SKM-1 treated with dmso at 0.1 percent for 144 hours (cell line): ENCODE data around the gene DNAJC8.

Experiments
- DNase-seq: peaks from one replicate; lab custom pipeline; 2025; ENCODE audit not compliant: unreplicated experiment; lab: John Stamatoyannopoulos, UW

The DNAJC8 gene

DNA sequence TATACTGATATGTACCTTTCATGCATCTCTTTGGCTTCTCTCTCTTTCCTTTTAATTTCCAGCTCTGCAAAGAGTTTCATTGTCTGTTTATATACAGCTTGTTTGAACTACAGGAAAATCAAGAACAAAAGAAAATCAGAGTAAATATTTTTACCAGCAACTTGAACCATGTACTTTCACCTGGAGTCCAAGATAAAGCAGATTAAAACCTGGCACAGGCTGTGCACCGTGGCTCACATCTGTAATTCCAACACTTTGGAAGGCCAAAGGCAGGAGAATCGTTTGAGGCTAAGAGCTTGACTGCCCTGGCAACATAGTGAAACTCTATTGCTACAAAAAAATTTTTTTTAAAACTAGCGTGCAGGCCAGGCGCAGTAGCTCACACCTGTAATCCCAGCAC is 27.6 kb downstream of the DNAJC8 start:
- no peak for DNase-seq

GRCh38 chr1:28200234-28200873 is 32.5 kb downstream of the DNAJC8 start:
- DNase-seq, result no peak

- no peak for DNase-seq
Measured at GRCh38 chr1:28199328-28200233, 33.2 kb downstream of the DNAJC8 start.

DNA sequence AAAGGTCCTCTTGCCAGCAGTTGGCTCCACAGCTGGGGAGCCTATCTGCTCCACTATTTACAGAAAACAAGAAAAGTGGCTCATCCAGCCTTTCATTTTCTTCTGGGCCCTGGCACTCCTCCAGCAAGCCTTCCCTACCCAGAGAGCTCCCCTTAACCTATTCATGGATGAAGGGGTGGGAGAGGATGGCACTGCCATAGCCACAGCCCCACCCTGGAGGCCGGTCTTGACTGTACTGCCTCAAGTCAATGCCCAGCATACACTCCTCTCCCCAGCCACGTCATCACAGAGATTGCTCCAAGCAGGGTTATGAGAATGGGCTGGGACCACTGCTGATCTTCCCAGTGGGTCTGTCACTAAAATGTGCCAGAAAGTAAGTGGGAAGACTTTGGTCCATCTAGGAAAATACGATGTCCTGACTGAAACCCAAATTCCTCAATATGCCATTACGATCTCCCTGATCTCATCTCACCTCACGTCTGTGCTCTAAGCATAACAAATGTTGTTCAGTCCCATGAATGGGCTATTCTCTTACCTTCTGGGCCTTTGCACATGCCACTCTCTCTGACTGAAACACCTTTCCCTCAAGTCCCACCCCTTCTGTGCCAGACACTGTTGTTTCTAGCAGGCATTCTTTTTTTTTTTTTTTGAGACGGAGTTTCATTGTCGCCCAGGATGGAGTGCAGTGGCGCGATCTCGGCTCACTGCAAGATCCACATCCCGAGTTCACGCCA is 35.0 kb downstream of the DNAJC8 start:
- DNase-seq, result no peak

DNA sequence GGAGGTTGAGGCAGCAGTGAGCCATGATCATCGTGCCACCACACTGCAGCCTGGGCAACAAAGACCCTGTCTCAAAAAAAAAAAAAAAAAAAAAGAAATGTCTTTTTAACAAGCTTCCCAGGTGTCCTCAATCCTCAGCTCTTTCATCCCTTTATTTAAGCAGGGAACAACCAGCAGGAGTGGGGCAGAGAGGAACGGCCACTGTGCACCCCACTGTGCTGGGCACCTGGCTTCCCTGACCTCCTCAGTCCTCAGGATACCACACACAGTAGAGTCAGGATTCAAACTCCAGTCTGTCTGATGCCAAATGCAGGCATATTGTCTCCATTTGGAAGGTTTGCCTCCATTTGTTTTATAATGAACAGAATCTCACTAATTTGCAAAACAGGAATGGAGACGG is 36.5 kb downstream of the DNAJC8 start:
- no peak for DNase-seq

- no peak for DNase-seq
Measured at GRCh38 chr1:28195780-28196179, 37.0 kb downstream of the DNAJC8 start.

- DNase-seq, result no peak
Measured at GRCh38 chr1:28194326-28195035, 38.3 kb downstream of the DNAJC8 start.

DNA sequence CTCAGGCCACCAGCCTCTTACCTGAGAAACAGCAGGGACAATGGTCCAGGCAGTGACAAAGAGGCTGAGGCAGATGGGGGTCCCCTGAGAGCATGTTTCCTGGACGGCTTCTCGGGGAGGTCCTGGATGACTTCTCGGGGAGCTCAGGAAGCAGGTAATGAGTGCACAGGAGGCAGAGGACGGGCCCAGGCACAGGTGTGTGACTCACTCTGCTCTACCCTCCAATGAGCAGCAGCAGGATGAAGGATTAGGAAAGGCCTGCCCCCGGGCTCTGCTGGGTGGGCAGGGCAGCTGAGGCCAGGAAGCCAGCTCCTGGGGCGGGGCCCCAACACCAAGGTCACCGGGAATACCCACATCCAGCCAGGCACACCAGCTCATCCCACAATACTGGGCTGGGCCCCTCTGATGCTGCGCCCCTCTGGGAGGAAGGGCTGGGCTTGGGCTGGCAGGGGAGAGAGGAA is 39.1 kb downstream of the DNAJC8 start:
- no peak for DNase-seq

- no peak for DNase-seq
Measured at GRCh38 chr1:28190996-28191645, 41.7 kb downstream of the DNAJC8 start.

GRCh38 chr1:28190337-28190979 is 42.4 kb downstream of the DNAJC8 start:
- DNase-seq, result peak; percentile 13

- no peak for DNase-seq
Measured at GRCh38 chr1:28185071-28185470, 47.8 kb downstream of the DNAJC8 start.

GRCh38 chr1:28180306-28181305 is 52.2 kb downstream of the DNAJC8 start:
- no peak for DNase-seq

GRCh38 chr1:28178690-28179485 is 53.9 kb downstream of the DNAJC8 start:
- DNase-seq, result no peak

- DNase-seq, result peak; percentile 85
Measured at GRCh38 chr1:28176492-28177470, 56.0 kb downstream of the DNAJC8 start, which contains the start of gene PTAFR. Gene PTAFR (minus strand): TSS chr1:28176690. CDS start chr1:28151021, 25,669 bp downstream.

- no peak for DNase-seq
Measured at GRCh38 chr1:28175955-28176485, 56.8 kb downstream of the DNAJC8 start.

DNA sequence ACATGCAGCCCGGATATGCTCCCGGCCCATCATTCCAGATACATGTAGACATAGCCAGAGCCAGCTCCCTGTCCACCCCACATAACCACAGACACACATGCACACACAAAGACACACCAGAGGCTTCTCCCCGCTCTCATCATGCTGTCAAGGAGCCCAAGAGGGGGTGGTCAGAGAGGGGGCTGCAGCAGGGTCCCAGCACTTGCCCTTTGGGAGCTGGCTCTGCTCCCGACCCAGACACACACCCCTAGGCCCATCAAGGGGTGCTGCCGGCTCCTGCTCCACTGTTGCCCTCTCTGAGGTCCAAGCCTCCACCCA is 58.9 kb downstream of the DNAJC8 start:
- DNase-seq, result no peak
